ENCODE measurements around the gene SLC9A1. TPM values are rescaled to one million over a fixed set of nuclear protein-coding genes. Genes with fewer than 3 reads are reported as not detected.

SLC9A1 gene
- total RNA-seq, 1 donor from 2014 or later: 13.6 TPM

- intact Hi-C loops (cut with micrococcal nuclease): no loop called here
- H3K27me3 Mint-ChIP-seq: no peaks in the 10 kb centered on the region
- H3K9me3 Mint-ChIP-seq: no peaks in the 10 kb centered on the region
- H3K4me1 Mint-ChIP-seq: peaks cover 13% of the 10 kb centered on the region
- no peaks in the 10 kb centered on the region for H3K36me3 Mint-ChIP-seq (ENCODE audit: low read depth)
- POLR2A ChIA-PET: no interaction called here
- TF ChIP-seq CTCF (IDR thresholded peaks at IDR 0.05): no peak
- H3K27ac Mint-ChIP-seq: no peak overlapping the region
- CTCF ChIA-PET: interaction anchor here (9.2 kb wide), 1 partner anchor 46 kb away, joined by 290 read pairs; no protein-coding TSS in a partner anchor
- ATAC-seq (ENCODE audit: low read depth) (no peak), DNase-seq (no peak)
- H3K4me3 Mint-ChIP-seq: no peak overlapping the region
Measured at GRCh38 chr1:27049607-27050006, 105.3 kb downstream of the SLC9A1 start.

GRCh38 chr1:27049100-27049499 is 105.8 kb downstream of the SLC9A1 start:
- DNase-seq (no peak), ATAC-seq (ENCODE audit: low read depth) (no peak)
- CTCF ChIA-PET: interaction anchor here (9.2 kb wide), 1 partner anchor 46 kb away, joined by 290 read pairs; no protein-coding TSS in a partner anchor
- peaks cover 16% of the 10 kb centered on the region for H3K4me1 Mint-ChIP-seq
- H3K27me3 Mint-ChIP-seq: no peaks in the 10 kb centered on the region
- H3K4me3 Mint-ChIP-seq: no peak overlapping the region
- POLR2A ChIA-PET: no interaction called here
- H3K27ac Mint-ChIP-seq: no peak overlapping the region
- TF ChIP-seq CTCF (IDR thresholded peaks at IDR 0.05): no peak
- no peaks in the 10 kb centered on the region for H3K9me3 Mint-ChIP-seq
- intact Hi-C loops (cut with micrococcal nuclease): no loop called here
- H3K36me3 Mint-ChIP-seq (ENCODE audit: low read depth): no peaks in the 10 kb centered on the region

Other genes starting within 250 kb of the SLC9A1 start
- not detected in 2 replicates for gene NR0B2, start 241.2 kb downstream of the SLC9A1 start, total RNA-seq
- 71.7 and 73.7 TPM in 2 replicates for gene NUDC, start 233.4 kb downstream of the SLC9A1 start, total RNA-seq
- gene KDF1, start 194.7 kb downstream of the SLC9A1 start, total RNA-seq: 0.59 and 0.75 TPM in 2 replicates
- 0.24 and 0.44 TPM in 2 replicates for gene TRNP1, start 161.4 kb downstream of the SLC9A1 start, total RNA-seq
- gene TENT5B, start 142.3 kb downstream of the SLC9A1 start, total RNA-seq: not detected in 2 replicates
- 62.8 and 65.1 TPM in 2 replicates for gene WDTC1, start 79.5 kb upstream of the SLC9A1 start, total RNA-seq
- gene TMEM222, start 167.0 kb upstream of the SLC9A1 start, total RNA-seq: 39.3 and 43.0 TPM in 2 replicates
- 76.0 and 81.9 TPM in 2 replicates for gene SYTL1, start 186.9 kb upstream of the SLC9A1 start, total RNA-seq
- gene MAP3K6, start 211.8 kb upstream of the SLC9A1 start, total RNA-seq: 4.6 and 7.4 TPM in 2 replicates
- gene FCN3, start 219.7 kb upstream of the SLC9A1 start, total RNA-seq: not detected in 2 replicates
- 0.16 TPM in 1 of 2 replicates, not detected in the other for gene CD164L2, start 228.2 kb upstream of the SLC9A1 start, total RNA-seq
- 0.11 TPM in 1 of 2 replicates, not detected in the other for gene GPR3, start 237.5 kb upstream of the SLC9A1 start, total RNA-seq

All from activated B cell treated with CpG ODN at 0.5 μM for 24 hours (primary cell).